Measurements from ENCODE around the gene GKN1.

Gene GKN1, protein sequence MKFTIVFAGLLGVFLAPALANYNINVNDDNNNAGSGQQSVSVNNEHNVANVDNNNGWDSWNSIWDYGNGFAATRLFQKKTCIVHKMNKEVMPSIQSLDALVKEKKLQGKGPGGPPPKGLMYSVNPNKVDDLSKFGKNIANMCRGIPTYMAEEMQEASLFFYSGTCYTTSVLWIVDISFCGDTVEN

GRCh38 chr2:68974251-68974650 lies at the start of gene GKN1:
Gene GKN1, plus strand, starts transcription at chr2:68974636. Its CDS starts 42 bp downstream, at chr2:68974678.
- DNase-seq (ENCODE audit: extremely low spot score, insufficient read length, low read depth) (no peak), FAIRE-seq (no peak)

DNA sequence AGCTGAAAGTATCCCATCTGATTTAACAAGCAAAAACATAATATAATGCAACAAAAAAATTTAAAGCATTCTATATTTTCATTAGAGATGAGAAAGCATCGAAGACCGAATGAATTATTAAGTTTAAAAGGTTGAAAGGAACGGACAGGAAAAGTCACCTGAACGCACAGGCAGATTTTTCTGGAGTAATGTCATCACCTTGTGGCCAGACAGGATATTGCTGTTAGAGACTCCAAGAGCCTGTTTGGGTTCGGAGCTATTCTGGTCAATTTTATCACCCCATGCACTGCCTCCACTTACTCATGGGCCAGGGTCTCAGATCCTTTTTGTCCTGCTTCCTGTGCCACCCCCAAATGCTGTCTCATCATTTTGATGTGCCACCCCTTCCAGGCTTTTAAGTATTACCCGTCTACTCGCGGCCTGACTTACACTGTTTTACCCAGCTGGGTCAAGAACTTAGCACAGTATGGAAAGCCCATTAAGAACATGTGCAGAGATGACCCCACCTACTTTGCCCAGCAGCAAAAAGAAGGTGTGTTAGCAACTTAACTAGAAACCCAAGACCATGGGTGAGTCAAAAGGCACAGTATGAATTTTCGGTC lies 49.0 kb upstream of the GKN1 start:
- DNase-seq (ENCODE audit: extremely low spot score, insufficient read length, low read depth), result peak; percentile 30
- FAIRE-seq, result peak; percentile 78

- no peak for DNase-seq (ENCODE audit: extremely low spot score, insufficient read length, low read depth)
Observed at GRCh38 chr2:68926796-68927195, 47.6 kb upstream of the GKN1 start.

DNA sequence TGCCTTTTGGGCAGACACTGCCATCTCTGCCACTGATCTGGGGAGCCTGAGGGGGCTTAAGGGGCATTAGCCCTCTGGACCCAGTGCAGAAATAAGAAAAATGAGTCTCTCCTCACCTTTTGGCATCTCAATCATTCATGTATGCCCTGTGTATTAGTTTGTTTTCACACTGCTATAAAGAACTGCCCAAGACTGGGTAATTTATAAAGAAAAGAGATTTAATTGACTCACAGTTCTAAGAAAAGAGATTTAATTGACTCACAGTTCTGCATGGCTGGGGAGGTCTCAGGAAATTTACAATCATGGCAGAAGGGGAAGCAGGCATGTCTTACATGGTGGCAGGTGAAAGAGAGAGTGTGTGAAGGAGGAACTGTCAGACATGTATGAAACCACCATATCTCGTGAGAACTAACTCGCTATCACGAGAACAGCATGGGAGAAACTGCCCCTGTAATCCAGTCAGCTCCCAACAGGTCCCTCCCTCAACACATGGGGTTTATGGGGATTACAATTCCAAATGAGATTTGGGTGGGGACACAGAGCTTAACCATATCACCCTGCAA lies 43.2 kb upstream of the GKN1 start:
- no peak for FAIRE-seq
- no peak for DNase-seq (ENCODE audit: extremely low spot score, insufficient read length, low read depth)

More at GRCh38 chr2:68926796-68927195, 47.6 kb upstream of the GKN1 start:
- FAIRE-seq, result no peak

DNA sequence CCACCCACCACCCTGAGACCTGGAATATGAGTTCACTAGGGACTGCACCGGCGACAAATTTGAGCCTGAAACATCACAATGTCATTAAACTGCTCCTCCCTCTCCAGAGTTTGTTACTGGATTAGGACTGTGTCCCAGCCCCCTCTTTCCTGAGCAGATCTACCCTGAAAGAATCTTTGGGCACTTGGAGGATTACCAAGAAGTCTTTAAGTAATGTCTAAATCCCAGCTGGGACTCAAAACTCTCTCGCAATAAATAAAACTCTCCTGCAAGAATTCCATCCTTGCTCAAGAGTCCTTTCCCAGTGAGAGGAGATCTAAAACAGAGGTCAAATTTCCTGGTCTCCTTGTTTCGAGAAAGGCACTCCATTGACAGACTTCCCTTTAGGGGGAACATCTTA lies 42.6 kb upstream of the GKN1 start:
- no peak for DNase-seq (ENCODE audit: extremely low spot score, insufficient read length, low read depth)
- FAIRE-seq, result no peak

DNA sequence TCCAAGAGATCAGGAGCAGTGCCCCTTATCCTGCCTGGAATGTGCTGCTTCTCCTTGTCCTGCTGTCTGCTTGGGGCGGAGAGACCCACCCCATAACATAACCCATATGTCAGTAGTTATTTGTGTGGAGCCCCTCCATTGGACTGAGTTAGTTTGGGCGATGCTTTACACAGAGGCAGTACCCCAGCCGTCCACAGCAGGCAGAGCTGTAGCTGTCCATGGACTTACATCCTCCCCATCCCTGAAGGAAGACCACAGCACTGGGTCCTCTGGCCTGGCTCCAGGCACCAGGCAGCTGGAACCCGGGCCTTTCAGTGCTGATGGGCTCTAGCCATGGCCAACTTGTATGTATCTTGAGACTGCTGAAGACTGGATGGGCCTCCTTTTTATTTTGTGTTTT lies 42.0 kb upstream of the GKN1 start:
- DNase-seq (ENCODE audit: extremely low spot score, insufficient read length, low read depth) (no peak), FAIRE-seq (no peak)

DNA sequence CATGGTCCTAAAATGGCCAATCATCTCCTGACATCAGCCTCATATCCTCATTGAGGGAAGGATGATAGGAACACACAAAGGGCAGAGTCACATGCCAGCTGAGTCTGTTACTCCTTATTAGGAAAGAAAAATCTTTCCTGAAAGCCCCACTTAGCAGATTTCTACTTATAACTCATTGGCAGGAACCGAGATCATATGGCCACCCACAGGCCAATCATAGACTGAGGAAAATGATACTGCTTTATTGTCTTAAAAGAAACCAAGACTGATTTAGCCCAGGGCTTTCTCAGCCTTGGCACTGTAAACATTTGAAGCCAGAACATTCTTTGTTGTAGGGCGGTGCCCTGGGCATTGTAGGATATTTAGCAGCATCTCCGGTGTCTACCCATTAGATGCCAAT lies 40.4 kb upstream of the GKN1 start:
- FAIRE-seq, result no peak

DNA sequence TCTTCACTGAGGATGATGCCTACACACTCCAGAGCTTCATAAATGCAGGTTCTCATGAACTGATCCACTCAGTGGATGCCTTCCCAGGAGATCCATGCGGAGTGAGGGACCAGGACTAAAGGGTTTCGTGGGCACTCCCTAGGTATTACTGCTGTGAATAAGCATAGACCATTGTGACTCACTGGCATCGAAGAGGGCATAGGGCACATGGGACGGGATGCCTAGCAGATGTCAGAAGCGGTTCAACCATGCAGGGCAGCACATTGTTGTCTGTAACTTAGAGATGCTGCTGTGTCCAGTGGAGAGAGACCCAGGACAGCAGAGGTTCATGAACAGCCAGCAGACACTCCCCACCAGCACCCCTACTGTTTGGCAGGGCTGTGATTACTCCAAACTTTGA lies 39.0 kb upstream of the GKN1 start:
- no peak for FAIRE-seq
- DNase-seq (ENCODE audit: extremely low spot score, insufficient read length, low read depth), result no peak

More for the DNA sequence above, 40.4 kb upstream of the GKN1 start:
- DNase-seq (ENCODE audit: extremely low spot score, insufficient read length, low read depth), result no peak

- FAIRE-seq, result no peak
Observed at GRCh38 chr2:68936427-68936826, 38.0 kb upstream of the GKN1 start.

GRCh38 chr2:68936889-68937288 lies 37.5 kb upstream of the GKN1 start:
- DNase-seq (ENCODE audit: extremely low spot score, insufficient read length, low read depth) (no peak), FAIRE-seq (no peak)

More at GRCh38 chr2:68936427-68936826, 38.0 kb upstream of the GKN1 start:
- DNase-seq (ENCODE audit: extremely low spot score, insufficient read length, low read depth), result no peak

DNA sequence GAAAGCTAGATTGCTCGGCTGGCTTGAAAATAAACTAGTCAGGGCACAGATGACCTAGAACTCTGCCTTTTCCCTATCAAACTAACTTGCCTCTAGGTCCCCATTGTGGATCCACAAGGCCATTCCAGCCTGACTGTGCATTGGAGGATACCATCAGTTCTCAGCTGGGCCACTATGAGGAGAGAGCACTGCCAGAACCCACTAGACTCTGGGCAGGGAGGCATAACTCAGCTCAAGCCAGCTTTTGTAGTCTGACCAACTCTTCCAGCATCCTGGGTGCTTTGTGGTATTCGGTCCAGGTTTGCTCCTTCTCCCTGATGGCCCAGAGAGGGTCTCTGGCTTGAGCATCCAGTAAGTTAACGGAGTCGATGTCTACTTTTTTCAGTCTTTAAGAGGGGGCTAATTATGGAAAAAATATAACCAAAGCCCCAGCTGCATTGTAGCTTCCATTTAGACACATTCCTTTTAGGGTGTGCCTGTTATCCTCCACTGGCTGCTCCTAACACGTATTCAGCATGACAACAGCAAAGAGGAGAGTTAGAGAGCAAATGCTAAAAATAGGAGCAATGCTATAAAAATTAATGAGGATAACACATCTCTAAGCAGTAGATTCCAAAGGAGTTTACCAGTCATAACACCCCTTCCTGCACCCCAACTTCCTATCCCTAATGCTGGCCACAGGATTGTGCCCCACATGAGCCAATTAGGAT lies 36.9 kb upstream of the GKN1 start:
- DNase-seq (ENCODE audit: extremely low spot score, insufficient read length, low read depth) (no peak), FAIRE-seq (no peak)

- no peak for FAIRE-seq
- no peak for DNase-seq (ENCODE audit: extremely low spot score, insufficient read length, low read depth)
Observed at GRCh38 chr2:68938938-68939337, 35.5 kb upstream of the GKN1 start.

DNA sequence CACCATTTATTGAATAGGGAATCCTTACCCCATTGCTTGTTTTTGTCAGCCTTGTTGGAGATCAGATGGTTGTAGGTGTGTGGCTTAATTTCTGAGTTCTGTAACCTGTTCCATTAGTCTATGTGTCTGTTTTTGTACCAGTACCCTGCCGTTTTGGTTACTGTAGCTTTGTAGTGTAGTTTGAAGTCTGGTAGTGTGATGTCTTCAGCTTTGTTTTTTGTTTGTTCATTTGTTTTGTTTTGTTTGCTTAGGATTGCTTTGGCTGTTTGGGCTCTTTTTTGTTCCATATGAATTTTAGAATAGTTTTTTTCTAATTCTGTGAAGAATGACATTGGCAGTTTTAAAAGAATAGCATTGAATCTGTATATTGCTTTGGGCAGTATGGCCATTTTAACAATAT lies 34.5 kb upstream of the GKN1 start:
- DNase-seq (ENCODE audit: extremely low spot score, insufficient read length, low read depth) (no peak), FAIRE-seq (no peak)

- FAIRE-seq (no peak), DNase-seq (ENCODE audit: extremely low spot score, insufficient read length, low read depth) (no peak)
Observed at GRCh38 chr2:68940369-68940768, 34.1 kb upstream of the GKN1 start.

GRCh38 chr2:68942827-68943226 lies 31.6 kb upstream of the GKN1 start:
- FAIRE-seq (no peak), DNase-seq (ENCODE audit: extremely low spot score, insufficient read length, low read depth) (no peak)

DNA sequence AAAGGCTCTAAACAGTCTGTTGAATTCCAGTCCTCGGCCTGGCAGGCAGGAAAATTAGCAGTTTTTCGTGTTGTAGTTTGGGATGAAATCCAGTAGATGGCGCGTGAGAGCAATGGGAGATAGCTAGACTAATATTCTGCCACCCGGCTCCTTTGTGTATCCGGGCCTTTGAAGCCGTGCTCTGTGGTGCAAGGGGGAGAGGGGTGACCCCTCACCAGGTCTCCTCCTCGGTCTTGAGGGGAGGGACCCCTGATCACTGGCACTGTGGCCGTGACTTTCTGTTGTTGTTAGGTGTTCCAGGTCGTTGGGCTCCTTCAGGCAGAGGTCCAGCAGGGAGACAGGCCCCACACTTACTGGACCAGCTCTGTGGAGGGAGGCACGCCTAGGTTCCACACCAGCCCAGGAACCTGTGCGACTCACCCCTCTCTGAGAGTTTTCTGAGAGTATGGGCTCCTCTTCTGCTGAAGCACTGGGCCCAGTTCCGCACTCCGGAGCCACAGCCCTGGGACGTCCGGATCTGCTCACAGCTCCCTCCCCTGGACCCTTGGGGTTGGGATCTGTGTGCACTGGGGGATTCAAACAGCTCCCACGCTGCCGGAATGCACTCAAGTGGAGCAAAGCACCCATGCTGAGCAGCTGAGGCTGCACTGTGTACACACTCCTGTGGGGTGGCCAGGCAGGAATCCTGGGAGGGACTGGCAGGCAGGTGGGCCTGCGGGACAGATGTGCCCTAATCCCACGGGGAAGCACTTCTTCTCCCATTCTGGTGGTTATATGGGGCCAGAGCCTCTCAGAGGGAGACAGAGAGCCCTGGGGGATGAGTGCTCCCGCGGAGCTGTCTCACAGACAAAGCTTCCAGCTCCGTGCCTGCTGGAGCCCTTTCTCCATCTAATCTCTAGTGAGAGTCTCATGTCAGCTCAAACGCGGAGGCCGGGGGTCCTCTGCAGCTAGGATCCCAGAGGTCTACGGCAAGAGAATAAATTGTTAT lies 30.6 kb upstream of the GKN1 start:
- FAIRE-seq (peak; percentile 82), DNase-seq (ENCODE audit: extremely low spot score, insufficient read length, low read depth) (peak; percentile 5)

GRCh38 chr2:68946117-68946516 lies 28.3 kb upstream of the GKN1 start:
- no peak for DNase-seq (ENCODE audit: extremely low spot score, insufficient read length, low read depth)
- no peak for FAIRE-seq

GRCh38 chr2:68948710-68949109 lies 25.7 kb upstream of the GKN1 start:
- no peak for FAIRE-seq
- no peak for DNase-seq (ENCODE audit: extremely low spot score, insufficient read length, low read depth)

GRCh38 chr2:68951899-68952298 lies 22.5 kb upstream of the GKN1 start:
- no peak for FAIRE-seq
- DNase-seq (ENCODE audit: extremely low spot score, insufficient read length, low read depth), result no peak
